ENCODE results near the gene TANGO6.

DNA sequence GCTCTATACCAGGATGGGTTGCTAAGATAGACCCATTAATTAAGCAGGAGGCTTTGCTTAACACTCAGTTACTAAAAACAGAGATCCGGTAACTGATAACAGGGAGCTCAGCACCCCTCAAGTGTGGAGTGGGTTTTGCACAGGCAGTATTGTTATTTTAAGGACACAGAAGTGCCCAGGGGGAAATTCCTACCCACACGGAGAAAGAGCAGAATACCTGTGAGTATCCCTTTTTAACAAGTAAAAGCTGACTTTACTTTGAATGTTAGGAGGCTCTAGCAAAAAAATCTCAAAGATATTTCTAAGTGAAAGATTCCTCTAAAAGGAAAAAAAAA lies 229.3 kb downstream of the TANGO6 start:
- TF ChIP-seq, protein P1, sequence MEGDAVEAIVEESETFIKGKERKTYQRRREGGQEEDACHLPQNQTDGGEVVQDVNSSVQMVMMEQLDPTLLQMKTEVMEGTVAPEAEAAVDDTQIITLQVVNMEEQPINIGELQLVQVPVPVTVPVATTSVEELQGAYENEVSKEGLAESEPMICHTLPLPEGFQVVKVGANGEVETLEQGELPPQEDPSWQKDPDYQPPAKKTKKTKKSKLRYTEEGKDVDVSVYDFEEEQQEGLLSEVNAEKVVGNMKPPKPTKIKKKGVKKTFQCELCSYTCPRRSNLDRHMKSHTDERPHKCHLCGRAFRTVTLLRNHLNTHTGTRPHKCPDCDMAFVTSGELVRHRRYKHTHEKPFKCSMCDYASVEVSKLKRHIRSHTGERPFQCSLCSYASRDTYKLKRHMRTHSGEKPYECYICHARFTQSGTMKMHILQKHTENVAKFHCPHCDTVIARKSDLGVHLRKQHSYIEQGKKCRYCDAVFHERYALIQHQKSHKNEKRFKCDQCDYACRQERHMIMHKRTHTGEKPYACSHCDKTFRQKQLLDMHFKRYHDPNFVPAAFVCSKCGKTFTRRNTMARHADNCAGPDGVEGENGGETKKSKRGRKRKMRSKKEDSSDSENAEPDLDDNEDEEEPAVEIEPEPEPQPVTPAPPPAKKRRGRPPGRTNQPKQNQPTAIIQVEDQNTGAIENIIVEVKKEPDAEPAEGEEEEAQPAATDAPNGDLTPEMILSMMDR (conservative IDR thresholded peaks at IDR 0.05; ENCODE audit: low read length), result no peak
- no peak for TF ChIP-seq EZH2phosphoT487 (IDR thresholded peaks at IDR 0.05; ENCODE audit: borderline replicate concordance, low read depth, low read length)
